Hepatocyte (in vitro differentiated cells): Measurements from ENCODE around the gene TANGO2.

Experiments used
- EZH2 ChIP-seq: fragments of 200-600 bp; sonication (generic); IDR thresholded peaks from 2 replicates; pipeline ENCODE4 v1.6.1; 2016; ENCODE audit warnings: antibody characterized with exemption, mild to moderate bottlenecking, borderline replicate concordance
- TF ChIP-seq, protein P1 (sequence below): fragments of 200-600 bp; sonication (generic); IDR thresholded peaks from 2 replicates; pipeline ENCODE4 v1.5.1; 2016; ENCODE audit warnings: antibody characterized with exemption, mild to moderate bottlenecking; ENCODE audit not compliant: poor library complexity

GRCh38 chr22:20068640-20069039 lies 47.7 kb downstream of the TANGO2 start:
- TF ChIP-seq, protein P1, sequence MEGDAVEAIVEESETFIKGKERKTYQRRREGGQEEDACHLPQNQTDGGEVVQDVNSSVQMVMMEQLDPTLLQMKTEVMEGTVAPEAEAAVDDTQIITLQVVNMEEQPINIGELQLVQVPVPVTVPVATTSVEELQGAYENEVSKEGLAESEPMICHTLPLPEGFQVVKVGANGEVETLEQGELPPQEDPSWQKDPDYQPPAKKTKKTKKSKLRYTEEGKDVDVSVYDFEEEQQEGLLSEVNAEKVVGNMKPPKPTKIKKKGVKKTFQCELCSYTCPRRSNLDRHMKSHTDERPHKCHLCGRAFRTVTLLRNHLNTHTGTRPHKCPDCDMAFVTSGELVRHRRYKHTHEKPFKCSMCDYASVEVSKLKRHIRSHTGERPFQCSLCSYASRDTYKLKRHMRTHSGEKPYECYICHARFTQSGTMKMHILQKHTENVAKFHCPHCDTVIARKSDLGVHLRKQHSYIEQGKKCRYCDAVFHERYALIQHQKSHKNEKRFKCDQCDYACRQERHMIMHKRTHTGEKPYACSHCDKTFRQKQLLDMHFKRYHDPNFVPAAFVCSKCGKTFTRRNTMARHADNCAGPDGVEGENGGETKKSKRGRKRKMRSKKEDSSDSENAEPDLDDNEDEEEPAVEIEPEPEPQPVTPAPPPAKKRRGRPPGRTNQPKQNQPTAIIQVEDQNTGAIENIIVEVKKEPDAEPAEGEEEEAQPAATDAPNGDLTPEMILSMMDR, result no peak
- no peak for TF ChIP-seq EZH2
